HS-27A (cell line): ENCODE results near the gene COL13A1.

Experiments used
- DNase-seq: peaks from one replicate; pipeline ENCODE4 v3.0.0-alpha.2; 2012; ENCODE audit warnings: low read depth, missing footprints

COL13A1 gene

GRCh38 chr10:69819716-69820506, 18.2 kb downstream of the COL13A1 start:
- DNase-seq: no peak

- DNase-seq: no peak
Observed at GRCh38 chr10:69820817-69821216, 19.1 kb downstream of the COL13A1 start.

- DNase-seq: no peak
Observed at GRCh38 chr10:69825604-69826003, 23.9 kb downstream of the COL13A1 start.

GRCh38 chr10:69826094-69826493, 24.4 kb downstream of the COL13A1 start:
- no peak for DNase-seq

- no peak for DNase-seq
Observed at GRCh38 chr10:69826789-69827554, 25.3 kb downstream of the COL13A1 start.

- DNase-seq: no peak
Observed at GRCh38 chr10:69828144-69828870, 26.6 kb downstream of the COL13A1 start.

GRCh38 chr10:69829775-69830174, 28.1 kb downstream of the COL13A1 start:
- no peak for DNase-seq

GRCh38 chr10:69831231-69831855, 29.6 kb downstream of the COL13A1 start:
- DNase-seq: no peak

- no peak for DNase-seq
Observed at GRCh38 chr10:69835233-69835632, 33.5 kb downstream of the COL13A1 start.

- DNase-seq: no peak
Observed at GRCh38 chr10:69835875-69836730, 34.4 kb downstream of the COL13A1 start.

- no peak for DNase-seq
Observed at GRCh38 chr10:69836731-69837030, 35.0 kb downstream of the COL13A1 start.

- no peak for DNase-seq
Observed at GRCh38 chr10:69837261-69837660, 35.6 kb downstream of the COL13A1 start.

- no peak for DNase-seq
Observed at GRCh38 chr10:69838418-69838817, 36.7 kb downstream of the COL13A1 start.

- DNase-seq: no peak
Observed at GRCh38 chr10:69838853-69839252, 37.1 kb downstream of the COL13A1 start.

GRCh38 chr10:69839696-69840345, 38.1 kb downstream of the COL13A1 start:
- no peak for DNase-seq

GRCh38 chr10:69840773-69841172, 39.1 kb downstream of the COL13A1 start:
- no peak for DNase-seq

GRCh38 chr10:69842020-69842419, 40.3 kb downstream of the COL13A1 start:
- DNase-seq: no peak

GRCh38 chr10:69842882-69843281, 41.2 kb downstream of the COL13A1 start:
- DNase-seq: no peak

GRCh38 chr10:69843923-69844322, 42.2 kb downstream of the COL13A1 start:
- no peak for DNase-seq

GRCh38 chr10:69844698-69845097, 43.0 kb downstream of the COL13A1 start:
- DNase-seq: no peak
